ENCODE data around the gene RTL1.

RTL1 gene

DNA sequence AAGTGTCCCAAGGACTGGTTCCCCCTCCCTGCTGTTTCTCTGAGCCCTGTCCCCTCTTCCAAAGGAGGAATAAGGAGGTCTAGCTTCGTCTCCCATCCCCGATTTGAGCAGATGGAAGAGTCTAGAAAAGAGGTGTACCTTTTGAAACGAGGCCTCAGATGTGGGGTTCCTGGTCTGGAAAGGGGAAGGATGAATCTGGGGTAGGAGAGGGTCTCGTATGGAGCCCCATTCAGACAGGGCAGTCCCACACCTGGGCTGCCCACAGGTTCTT is 64.3 kb downstream of the RTL1 start:
- TF ChIP-seq, protein P1, sequence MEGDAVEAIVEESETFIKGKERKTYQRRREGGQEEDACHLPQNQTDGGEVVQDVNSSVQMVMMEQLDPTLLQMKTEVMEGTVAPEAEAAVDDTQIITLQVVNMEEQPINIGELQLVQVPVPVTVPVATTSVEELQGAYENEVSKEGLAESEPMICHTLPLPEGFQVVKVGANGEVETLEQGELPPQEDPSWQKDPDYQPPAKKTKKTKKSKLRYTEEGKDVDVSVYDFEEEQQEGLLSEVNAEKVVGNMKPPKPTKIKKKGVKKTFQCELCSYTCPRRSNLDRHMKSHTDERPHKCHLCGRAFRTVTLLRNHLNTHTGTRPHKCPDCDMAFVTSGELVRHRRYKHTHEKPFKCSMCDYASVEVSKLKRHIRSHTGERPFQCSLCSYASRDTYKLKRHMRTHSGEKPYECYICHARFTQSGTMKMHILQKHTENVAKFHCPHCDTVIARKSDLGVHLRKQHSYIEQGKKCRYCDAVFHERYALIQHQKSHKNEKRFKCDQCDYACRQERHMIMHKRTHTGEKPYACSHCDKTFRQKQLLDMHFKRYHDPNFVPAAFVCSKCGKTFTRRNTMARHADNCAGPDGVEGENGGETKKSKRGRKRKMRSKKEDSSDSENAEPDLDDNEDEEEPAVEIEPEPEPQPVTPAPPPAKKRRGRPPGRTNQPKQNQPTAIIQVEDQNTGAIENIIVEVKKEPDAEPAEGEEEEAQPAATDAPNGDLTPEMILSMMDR (IDR thresholded peaks at IDR 0.05; ENCODE audit: insufficient read depth, low read length, missing control alignments): no peak
- ChIA-PET CTCF (interaction anchor here (0.7 to 5.9 kb wide), 4 partner anchors 10 to 454 kb away, joined by 3 to 33 read pairs (median 3); no protein-coding TSS in a partner anchor), POLR2A (no interaction called here)
- H3K4me3 ChIP-seq (ENCODE audit: low read depth, low read length): no peak overlapping the region
- no peak for DNase-seq (ENCODE audit: low read depth, low spot score)

DNA sequence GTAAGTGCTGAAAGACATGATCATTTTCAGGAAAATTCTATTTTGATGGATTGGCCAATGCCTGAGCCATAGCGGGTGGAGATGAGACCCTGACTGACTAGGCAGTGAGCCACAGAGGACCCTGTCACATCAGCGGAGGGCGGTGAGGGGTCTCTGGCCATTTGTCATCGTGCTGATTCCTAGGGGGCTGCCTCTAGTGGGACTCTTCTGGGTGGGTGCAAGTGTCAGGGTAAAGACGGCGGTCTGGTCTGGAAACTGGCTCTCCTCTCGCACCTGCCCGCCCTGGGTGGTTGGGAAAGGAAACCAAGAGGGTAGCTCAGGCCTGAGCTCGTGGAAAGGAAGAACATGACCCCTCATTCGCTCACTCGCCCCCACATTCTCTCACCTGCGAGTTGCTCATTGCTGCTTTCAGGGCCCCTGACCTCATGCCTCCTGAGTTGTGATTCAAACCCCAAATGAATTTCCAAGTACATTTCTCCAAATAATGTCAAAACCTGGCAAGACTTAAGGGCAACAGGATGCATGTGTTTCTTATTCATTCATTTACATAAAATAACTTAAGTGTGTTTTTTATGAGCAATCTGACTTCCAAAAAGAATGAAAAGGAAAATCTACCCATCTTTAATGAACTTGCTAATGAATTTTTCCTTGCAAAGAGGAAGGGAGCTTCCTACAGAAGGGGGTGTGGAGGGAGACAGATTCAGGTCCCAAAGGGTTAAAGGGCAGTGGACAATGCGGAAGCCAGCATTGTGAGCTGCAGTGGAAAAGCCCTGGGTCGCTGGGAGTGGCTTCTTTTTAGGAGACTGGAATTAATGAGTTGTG is 64.8 kb downstream of the RTL1 start:
- ChIA-PET CTCF (interaction anchor here (0.7 to 5.9 kb wide), 4 partner anchors 9 to 454 kb away, joined by 3 to 33 read pairs (median 3); no protein-coding TSS in a partner anchor), POLR2A (no interaction called here)
- TF ChIP-seq, protein P1 (IDR thresholded peaks at IDR 0.05; ENCODE audit: insufficient read depth, low read length, missing control alignments): no peak
- no peak overlapping the region for H3K4me3 ChIP-seq (ENCODE audit: low read depth, low read length)
- no peak for DNase-seq (ENCODE audit: low read depth, low spot score)

DNA sequence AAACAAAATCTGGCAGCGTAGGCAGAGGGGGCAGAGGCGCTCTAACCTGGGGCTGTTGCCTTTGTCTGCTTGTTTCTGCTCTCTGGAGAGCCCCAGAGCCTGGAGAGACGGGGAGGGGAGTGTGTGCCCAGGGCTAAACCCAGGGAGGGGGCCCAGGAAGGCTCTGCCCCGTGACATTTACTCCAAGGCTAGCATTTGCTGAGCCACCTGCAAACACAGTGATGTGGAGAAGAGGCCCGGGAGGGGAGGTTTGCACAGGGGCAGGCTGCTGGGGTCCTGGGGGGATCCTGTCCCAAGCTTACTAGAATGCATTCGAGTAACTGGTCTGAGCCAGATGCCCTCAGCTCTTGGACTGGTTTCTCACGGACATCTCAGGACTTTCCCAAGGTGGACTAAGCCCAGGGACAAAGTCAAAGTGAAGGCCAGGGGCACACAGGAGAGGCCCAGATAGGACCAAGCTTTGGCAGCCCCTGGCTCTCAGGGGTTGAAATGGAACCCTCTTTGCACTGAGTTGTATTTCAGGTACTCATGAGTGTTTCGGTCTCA is 65.6 kb downstream of the RTL1 start:
- CTCF ChIA-PET: interaction anchor here (1.1 to 5.9 kb wide), 2 partner anchors 9 to 128 kb away, joined by 3 to 33 read pairs; no protein-coding TSS in a partner anchor

DNA sequence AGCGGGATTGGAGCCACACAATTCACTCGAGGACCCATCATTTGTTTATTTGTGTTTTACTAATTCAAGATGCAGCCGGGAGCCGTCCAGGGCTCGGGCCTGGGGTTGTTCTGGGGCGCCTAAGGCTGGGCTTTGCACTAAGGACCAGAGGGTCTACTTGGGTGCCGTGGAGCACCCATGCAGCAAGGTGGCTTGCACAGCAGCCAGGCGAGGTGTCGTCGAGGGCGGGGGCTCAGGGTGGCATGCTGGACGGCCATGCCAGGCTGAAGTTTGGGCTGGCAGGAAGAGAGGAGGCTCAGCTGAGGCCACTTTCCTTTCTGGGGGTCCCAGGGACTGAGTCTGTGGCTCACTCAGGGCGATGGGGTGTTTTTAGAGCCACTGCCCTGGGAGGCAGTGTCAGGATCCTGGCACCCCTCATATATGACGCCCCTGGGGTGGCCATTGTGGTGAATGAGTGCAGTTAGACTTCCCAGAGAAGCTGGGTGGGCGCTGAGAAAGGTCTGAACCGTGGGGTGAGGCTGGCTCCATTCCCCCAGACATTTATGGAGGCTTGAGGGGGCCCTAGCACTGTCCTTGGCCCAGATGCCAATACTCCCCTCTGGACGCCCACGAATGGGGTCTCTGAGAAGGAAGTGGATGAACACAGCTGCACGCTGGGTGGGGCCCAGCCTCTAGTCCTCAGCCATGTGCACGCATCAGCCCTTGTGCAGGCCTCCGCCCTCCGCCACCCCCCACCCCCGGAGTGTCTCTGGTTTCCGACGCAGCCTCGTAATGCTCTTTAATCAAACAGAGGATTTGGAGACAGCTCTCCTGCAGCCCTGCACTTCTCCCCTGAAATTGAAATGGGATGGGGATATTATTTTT is 66.3 kb downstream of the RTL1 start:
- H3K4me3 ChIP-seq (ENCODE audit: low read depth, low read length): no peak overlapping the region
- no peak for DNase-seq (ENCODE audit: low read depth, low spot score)
- CTCF ChIA-PET: interaction anchor here (0.7 to 5.9 kb wide), 2 partner anchors 8 to 9 kb away, joined by 3 to 33 read pairs; no protein-coding TSS in a partner anchor
- POLR2A ChIA-PET: no interaction called here
- TF ChIP-seq, protein P1 (IDR thresholded peaks at IDR 0.05; ENCODE audit: insufficient read depth, low read length, missing control alignments): no peak

More for the DNA sequence above, 65.6 kb downstream of the RTL1 start:
- H3K4me3 ChIP-seq (ENCODE audit: low read depth, low read length): no peak overlapping the region
- no peak for DNase-seq (ENCODE audit: low read depth, low spot score)
- POLR2A ChIA-PET: no interaction called here
- TF ChIP-seq, protein P1 (IDR thresholded peaks at IDR 0.05; ENCODE audit: insufficient read depth, low read length, missing control alignments): no peak

DNA sequence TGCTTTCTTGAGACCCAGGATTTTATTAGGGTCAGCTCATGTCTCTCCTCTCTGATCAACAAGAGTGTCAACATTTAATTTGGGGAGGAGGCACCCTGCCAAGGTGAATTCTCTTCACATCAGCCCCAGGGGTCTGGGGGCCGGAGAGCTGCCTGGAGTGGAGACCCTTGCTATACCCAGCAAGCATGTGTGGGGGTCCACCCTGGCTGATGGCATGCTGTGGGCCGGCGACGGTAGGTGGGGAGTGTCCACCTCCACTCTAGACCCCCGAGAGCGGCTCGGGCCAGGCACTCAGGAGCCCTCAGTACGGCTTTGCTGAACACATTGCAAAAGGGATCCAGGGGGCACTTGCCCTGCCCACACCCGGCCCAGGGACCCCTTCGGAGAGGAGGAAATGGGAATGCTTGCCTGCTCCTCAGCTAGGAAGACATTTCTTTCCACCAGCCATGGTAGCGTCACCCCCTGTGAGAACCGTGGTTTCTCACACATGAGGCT is 67.2 kb downstream of the RTL1 start:
- no peak overlapping the region for H3K4me3 ChIP-seq (ENCODE audit: low read depth, low read length)
- CTCF ChIA-PET: no interaction called here
- TF ChIP-seq, protein P1 (IDR thresholded peaks at IDR 0.05; ENCODE audit: insufficient read depth, low read length, missing control alignments): no peak
- no peak for DNase-seq (ENCODE audit: low read depth, low spot score)
- POLR2A ChIA-PET: no interaction called here
